Measurements from ENCODE around the gene DRD4.
"Not testable (repeated sequence)": the region's sequence is repeated elsewhere in the genome, so short reads cannot be mapped to it uniquely, and the experiment has no call there.

Gene DRD4

DNA sequence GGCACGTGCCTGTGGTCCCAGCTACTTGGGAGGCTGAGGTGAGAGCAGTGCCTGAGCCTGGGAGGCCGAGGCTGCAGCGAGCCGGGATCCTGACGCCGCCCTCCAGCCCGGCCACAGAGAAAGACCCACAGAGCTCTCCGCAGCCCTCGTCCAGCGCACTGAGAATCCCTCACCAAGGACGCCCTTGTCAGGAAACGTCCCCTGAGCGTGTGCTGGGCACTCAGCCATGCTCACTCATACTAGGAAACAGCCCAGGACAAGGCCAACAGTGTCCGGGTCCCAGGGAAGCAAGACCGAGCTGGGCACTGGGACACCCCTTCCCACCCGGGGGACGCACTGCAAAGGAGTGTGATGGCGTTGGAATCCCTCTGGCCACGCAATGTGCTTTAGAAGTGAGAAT is 43.4 kb downstream of the DRD4 start:
- no peak for DNase-seq

- DNase-seq = no peak
These were observed 43.9 kb downstream of the DRD4 start for GRCh38 chr11:680970-681369.

- DNase-seq = no peak
These were observed 49.6 kb downstream of the DRD4 start for GRCh38 chr11:686451-687243.

DNA sequence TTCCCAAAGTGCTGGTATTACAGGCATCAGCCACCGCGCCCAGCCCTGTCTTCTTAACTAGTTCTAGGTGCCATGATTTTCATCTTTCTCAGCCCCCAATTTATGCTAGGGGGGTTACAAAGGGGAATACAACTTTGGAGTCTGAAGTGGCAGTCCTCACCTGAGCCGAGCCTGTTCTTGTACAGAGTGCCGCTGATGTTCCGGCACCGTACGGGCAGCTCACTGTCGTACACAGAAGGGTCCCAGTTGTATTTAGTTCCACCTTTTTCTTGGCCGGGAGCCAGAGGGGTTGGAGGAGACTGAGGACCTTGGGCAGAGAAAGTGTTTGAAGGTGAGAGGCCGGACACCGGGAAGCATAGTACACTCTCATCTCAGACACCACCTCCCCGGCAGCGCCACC is 50.7 kb downstream of the DRD4 start:
- DNase-seq = no peak

GRCh38 chr11:688681-689080 is 51.6 kb downstream of the DRD4 start:
- DNase-seq = no peak

- DNase-seq = no peak
These were observed 52.6 kb downstream of the DRD4 start for GRCh38 chr11:689625-690024.

DNA sequence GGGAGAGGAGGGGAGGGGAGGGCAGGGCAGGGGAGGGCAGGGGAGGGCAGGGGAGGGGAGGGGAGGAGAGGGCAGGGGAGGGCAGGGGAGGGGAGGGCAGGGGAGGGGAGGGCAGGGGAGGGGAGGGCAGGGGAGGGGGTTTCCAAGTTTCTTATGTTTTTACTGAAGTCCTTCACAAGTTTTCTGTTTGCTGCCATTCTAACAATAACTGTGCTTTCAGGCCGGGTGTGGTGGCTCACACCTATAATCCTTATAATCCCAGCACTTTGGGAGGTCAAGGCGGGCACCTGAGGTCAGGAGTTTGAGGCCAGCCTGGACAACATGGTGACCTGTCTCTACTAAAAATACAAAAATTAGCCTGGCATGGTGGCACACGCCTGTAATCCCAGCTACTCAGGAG is 53.2 kb downstream of the DRD4 start:
- DNase-seq = not testable (repeated sequence)
